ENCODE results near the gene AGBL1. TPM values are rescaled to one million over a fixed set of nuclear protein-coding genes. Genes with fewer than 3 reads are reported as not detected.
A peak's percentile ranks its signal among the peaks of the same experiment; 100 is the strongest.

Gene AGBL1
- total and polyA plus RNA-seq, 2 experiments from 2014 or later: 0.03 TPM; not detected in 1

DNA sequence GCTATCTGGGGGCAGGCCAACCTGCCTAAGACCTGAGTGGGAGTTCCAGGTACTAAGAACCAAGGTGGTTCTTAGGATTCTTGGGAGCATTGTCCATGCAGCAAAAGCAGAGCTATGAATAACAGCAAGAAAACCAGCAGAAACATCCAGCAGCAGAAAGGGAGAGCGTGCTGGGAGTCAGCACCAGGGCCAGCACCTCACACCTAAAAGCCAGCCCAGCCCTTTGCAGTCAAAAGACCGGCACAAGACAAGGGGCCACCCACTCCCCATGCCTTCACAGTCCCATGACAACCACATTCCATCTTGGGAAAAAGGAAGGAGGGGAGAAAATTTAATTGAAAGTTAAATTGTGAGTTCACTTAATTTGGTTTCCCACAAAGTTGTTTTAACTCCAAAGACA, 364.9 kb downstream of the AGBL1 start:
- Mint-ChIP-seq H3K4me3 (no peak overlapping the region), H3K4me1 (no peaks in the 10 kb centered on the region), H3K27ac (no peak overlapping the region), H3K9me3 (no peaks in the 10 kb centered on the region), H3K36me3 (ENCODE audit: low read depth) (no peaks in the 10 kb centered on the region), H3K27me3 (ENCODE audit: insufficient read depth, low read depth, poor library complexity) (no peaks in the 10 kb centered on the region)
- Histone ChIP-seq H3K4me2 (no peak overlapping the region), H3K9me2 (ENCODE audit: insufficient read depth) (no peaks in the 10 kb centered on the region; the same call in 1 of the 2 replicates), H3K27ac (ENCODE audit: low read depth) (no peak overlapping the region), H3K27me3 (ENCODE audit: insufficient read depth) (no peaks in the 10 kb centered on the region), H2AFZ (no peak overlapping the region), H3F3A (replicated peaks; ENCODE audit: low read depth) (no peaks in the 10 kb centered on the region), H3K4me1 (ENCODE audit: insufficient read depth) (no peaks in the 10 kb centered on the region), H3K79me2 (replicated peaks; ENCODE audit: insufficient read depth) (no peaks in the 10 kb centered on the region), H4K20me1 (replicated peaks; ENCODE audit: insufficient read depth) (no peaks in the 10 kb centered on the region), H3K4me3 (no peak overlapping the region), H3K36me3 (ENCODE audit: insufficient read depth) (no peaks in the 10 kb centered on the region)
- TF ChIP-seq, protein P1, sequence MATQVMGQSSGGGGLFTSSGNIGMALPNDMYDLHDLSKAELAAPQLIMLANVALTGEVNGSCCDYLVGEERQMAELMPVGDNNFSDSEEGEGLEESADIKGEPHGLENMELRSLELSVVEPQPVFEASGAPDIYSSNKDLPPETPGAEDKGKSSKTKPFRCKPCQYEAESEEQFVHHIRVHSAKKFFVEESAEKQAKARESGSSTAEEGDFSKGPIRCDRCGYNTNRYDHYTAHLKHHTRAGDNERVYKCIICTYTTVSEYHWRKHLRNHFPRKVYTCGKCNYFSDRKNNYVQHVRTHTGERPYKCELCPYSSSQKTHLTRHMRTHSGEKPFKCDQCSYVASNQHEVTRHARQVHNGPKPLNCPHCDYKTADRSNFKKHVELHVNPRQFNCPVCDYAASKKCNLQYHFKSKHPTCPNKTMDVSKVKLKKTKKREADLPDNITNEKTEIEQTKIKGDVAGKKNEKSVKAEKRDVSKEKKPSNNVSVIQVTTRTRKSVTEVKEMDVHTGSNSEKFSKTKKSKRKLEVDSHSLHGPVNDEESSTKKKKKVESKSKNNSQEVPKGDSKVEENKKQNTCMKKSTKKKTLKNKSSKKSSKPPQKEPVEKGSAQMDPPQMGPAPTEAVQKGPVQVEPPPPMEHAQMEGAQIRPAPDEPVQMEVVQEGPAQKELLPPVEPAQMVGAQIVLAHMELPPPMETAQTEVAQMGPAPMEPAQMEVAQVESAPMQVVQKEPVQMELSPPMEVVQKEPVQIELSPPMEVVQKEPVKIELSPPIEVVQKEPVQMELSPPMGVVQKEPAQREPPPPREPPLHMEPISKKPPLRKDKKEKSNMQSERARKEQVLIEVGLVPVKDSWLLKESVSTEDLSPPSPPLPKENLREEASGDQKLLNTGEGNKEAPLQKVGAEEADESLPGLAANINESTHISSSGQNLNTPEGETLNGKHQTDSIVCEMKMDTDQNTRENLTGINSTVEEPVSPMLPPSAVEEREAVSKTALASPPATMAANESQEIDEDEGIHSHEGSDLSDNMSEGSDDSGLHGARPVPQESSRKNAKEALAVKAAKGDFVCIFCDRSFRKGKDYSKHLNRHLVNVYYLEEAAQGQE (IDR thresholded peaks at IDR 0.05; ENCODE audit: unreplicated experiment): peak; percentile 81
- TF ChIP-seq ZNF114 (CRISPR knock-in tag; IDR thresholded peaks at IDR 0.05) (no peak), CREB1 (CRISPR knock-in tag; IDR thresholded peaks at IDR 0.05; ENCODE audit: low read depth) (no peak)
- DNase-seq (ENCODE audit: low spot score): peak; percentile 56
- ATAC-seq: peak; percentile 96

DNA sequence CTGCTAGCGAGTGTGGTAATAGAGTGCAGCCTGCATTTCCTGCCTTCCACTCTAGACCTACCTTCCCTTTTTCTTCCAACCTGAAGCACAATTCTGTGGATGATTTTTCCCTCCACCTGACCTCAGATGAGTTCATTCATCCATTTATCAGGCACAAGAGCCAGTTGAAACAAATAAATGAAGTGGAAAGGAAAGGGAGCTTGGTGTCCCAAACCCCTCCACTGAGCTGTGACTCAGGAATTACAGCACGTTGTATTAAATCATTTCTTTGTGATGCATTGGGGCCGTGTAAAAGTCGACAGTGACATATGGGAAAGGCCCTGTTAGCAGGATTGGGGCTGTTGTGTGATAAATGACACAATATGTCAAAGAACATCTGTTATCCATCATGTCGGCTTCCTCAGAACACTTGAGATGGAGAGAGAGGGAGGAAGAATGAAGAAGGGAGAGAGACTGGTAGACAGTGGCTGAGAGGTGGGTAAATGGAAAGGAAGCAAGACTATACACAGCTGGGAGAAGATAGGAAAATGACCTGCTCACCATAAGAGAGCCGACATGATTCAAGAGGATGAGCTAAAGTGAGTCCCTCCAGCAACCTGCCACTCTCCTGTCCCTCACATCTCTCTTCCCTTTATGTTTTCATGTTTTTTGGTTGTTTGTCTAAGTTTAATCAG, 366.0 kb downstream of the AGBL1 start:
- Histone ChIP-seq H3K36me3 (ENCODE audit: insufficient read depth) (no peaks in the 10 kb centered on the region), H3K27ac (ENCODE audit: low read depth) (no peak overlapping the region), H3K9me2 (ENCODE audit: insufficient read depth) (no peaks in the 10 kb centered on the region; the same call in 1 of the 2 replicates), H3F3A (replicated peaks; ENCODE audit: low read depth) (no peaks in the 10 kb centered on the region), H3K27me3 (ENCODE audit: insufficient read depth) (no peaks in the 10 kb centered on the region), H3K4me1 (ENCODE audit: insufficient read depth) (no peaks in the 10 kb centered on the region), H2AFZ (0 out of 2 replicates have a peak overlapping the region, but pooled peaks have one; percentile 7), H4K20me1 (replicated peaks; ENCODE audit: insufficient read depth) (no peaks in the 10 kb centered on the region), H3K79me2 (replicated peaks; ENCODE audit: insufficient read depth) (no peaks in the 10 kb centered on the region), H3K4me2 (no peak overlapping the region), H3K4me3 (no peak overlapping the region)
- H3K9me3 Mint-ChIP-seq: no peaks in the 10 kb centered on the region
- no peak for DNase-seq (ENCODE audit: low spot score)
- H3K4me1 Mint-ChIP-seq: no peaks in the 10 kb centered on the region
- no peak overlapping the region for H3K4me3 Mint-ChIP-seq
- no peak for ATAC-seq
- no peaks in the 10 kb centered on the region for H3K27me3 Mint-ChIP-seq (ENCODE audit: insufficient read depth, low read depth, poor library complexity)
- H3K36me3 Mint-ChIP-seq (ENCODE audit: low read depth): no peaks in the 10 kb centered on the region
- H3K27ac Mint-ChIP-seq: no peak overlapping the region
- TF ChIP-seq, protein P2, sequence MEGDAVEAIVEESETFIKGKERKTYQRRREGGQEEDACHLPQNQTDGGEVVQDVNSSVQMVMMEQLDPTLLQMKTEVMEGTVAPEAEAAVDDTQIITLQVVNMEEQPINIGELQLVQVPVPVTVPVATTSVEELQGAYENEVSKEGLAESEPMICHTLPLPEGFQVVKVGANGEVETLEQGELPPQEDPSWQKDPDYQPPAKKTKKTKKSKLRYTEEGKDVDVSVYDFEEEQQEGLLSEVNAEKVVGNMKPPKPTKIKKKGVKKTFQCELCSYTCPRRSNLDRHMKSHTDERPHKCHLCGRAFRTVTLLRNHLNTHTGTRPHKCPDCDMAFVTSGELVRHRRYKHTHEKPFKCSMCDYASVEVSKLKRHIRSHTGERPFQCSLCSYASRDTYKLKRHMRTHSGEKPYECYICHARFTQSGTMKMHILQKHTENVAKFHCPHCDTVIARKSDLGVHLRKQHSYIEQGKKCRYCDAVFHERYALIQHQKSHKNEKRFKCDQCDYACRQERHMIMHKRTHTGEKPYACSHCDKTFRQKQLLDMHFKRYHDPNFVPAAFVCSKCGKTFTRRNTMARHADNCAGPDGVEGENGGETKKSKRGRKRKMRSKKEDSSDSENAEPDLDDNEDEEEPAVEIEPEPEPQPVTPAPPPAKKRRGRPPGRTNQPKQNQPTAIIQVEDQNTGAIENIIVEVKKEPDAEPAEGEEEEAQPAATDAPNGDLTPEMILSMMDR (conservative IDR thresholded peaks at IDR 0.05; ENCODE audit: low read depth in 2 of 2): no peak
- TF ChIP-seq, protein P3, sequence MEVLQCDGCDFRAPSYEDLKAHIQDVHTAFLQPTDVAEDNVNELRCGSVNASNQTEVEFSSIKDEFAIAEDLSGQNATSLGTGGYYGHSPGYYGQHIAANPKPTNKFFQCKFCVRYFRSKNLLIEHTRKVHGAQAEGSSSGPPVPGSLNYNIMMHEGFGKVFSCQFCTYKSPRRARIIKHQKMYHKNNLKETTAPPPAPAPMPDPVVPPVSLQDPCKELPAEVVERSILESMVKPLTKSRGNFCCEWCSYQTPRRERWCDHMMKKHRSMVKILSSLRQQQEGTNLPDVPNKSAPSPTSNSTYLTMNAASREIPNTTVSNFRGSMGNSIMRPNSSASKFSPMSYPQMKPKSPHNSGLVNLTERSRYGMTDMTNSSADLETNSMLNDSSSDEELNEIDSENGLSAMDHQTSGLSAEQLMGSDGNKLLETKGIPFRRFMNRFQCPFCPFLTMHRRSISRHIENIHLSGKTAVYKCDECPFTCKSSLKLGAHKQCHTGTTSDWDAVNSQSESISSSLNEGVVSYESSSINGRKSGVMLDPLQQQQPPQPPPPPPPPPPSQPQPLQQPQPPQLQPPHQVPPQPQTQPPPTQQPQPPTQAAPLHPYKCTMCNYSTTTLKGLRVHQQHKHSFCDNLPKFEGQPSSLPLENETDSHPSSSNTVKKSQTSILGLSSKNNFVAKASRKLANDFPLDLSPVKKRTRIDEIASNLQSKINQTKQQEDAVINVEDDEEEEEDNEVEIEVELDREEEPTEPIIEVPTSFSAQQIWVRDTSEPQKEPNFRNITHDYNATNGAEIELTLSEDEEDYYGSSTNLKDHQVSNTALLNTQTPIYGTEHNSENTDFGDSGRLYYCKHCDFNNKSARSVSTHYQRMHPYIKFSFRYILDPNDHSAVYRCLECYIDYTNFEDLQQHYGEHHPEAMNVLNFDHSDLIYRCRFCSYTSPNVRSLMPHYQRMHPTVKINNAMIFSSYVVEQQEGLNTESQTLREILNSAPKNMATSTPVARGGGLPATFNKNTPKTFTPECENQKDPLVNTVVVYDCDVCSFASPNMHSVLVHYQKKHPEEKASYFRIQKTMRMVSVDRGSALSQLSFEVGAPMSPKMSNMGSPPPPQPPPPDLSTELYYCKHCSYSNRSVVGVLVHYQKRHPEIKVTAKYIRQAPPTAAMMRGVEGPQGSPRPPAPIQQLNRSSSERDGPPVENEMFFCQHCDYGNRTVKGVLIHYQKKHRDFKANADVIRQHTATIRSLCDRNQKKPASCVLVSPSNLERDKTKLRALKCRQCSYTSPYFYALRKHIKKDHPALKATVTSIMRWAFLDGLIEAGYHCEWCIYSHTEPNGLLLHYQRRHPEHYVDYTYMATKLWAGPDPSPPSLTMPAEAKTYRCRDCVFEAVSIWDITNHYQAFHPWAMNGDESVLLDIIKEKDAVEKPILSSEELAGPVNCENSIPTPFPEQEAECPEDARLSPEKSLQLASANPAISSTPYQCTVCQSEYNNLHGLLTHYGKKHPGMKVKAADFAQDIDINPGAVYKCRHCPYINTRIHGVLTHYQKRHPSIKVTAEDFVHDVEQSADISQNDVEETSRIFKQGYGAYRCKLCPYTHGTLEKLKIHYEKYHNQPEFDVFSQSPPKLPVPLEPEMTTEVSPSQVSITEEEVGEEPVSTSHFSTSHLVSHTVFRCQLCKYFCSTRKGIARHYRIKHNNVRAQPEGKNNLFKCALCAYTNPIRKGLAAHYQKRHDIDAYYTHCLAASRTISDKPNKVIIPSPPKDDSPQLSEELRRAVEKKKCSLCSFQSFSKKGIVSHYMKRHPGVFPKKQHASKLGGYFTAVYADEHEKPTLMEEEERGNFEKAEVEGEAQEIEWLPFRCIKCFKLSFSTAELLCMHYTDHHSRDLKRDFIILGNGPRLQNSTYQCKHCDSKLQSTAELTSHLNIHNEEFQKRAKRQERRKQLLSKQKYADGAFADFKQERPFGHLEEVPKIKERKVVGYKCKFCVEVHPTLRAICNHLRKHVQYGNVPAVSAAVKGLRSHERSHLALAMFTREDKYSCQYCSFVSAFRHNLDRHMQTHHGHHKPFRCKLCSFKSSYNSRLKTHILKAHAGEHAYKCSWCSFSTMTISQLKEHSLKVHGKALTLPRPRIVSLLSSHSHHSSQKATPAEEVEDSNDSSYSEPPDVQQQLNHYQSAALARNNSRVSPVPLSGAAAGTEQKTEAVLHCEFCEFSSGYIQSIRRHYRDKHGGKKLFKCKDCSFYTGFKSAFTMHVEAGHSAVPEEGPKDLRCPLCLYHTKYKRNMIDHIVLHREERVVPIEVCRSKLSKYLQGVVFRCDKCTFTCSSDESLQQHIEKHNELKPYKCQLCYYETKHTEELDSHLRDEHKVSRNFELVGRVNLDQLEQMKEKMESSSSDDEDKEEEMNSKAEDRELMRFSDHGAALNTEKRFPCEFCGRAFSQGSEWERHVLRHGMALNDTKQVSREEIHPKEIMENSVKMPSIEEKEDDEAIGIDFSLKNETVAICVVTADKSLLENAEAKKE (CRISPR knock-in tag; IDR thresholded peaks at IDR 0.05): no peak
- TF ChIP-seq ZNF114 (CRISPR knock-in tag; IDR thresholded peaks at IDR 0.05) (no peak), EZH2 (IDR thresholded peaks at IDR 0.05; ENCODE audit: low read depth, unreplicated experiment) (no peak), ZNF331 (CRISPR knock-in tag; IDR thresholded peaks at IDR 0.05; ENCODE audit: low read depth) (no peak), STAT1 (IDR thresholded peaks at IDR 0.05; ENCODE audit: unreplicated experiment) (no peak)

Data from GM23338 (cell line).